Osteoblast (primary cell): Measurements from ENCODE around the gene ZNF726. TPM values are rescaled to one million over a fixed set of nuclear protein-coding genes. Genes with fewer than 3 reads are reported as not detected.
"Not testable (repeated sequence)": the region's sequence is repeated elsewhere in the genome, so short reads cannot be mapped to it uniquely, and the experiment has no call there.

Experiments
- DNase-seq: peaks from one replicate; pipeline ENCODE4 v3.0.0; 2011; ENCODE audit warnings: low spot score, mixed read lengths; ENCODE audit not compliant: insufficient read length; ENCODE audit errors: missing footprints
- H2AFZ ChIP-seq: 2 replicates; pipeline ENCODE4 v1.6.0; 2011; ENCODE audit warnings: mild to moderate bottlenecking, low read length
- H3K27ac ChIP-seq: 2 replicates; pipeline ENCODE4 v1.5.1; 2011; ENCODE audit warnings: mild to moderate bottlenecking, low read depth, low read length, moderate library complexity
- H3K27me3 ChIP-seq: 2 replicates; pipeline ENCODE4 v1.6.0; 2012; ENCODE audit warnings: mild to moderate bottlenecking, control low read depth, inconsistent platforms, low read length, moderate library complexity; ENCODE audit not compliant: insufficient read depth
- H3K36me3 ChIP-seq: 2 replicates; pipeline ENCODE4 v1.5.1; 2011; ENCODE audit warnings: mild to moderate bottlenecking, low read length, control low read depth, moderate library complexity; ENCODE audit not compliant: insufficient read depth
- H3K4me1 ChIP-seq: 2 replicates; pipeline ENCODE4 v1.5.1; 2011; ENCODE audit warnings: mild to moderate bottlenecking, low read length, control low read depth, moderate library complexity; ENCODE audit not compliant: insufficient read depth
- H3K4me2 ChIP-seq: 2 replicates; pipeline ENCODE4 v1.6.0; 2011; ENCODE audit warnings: mild to moderate bottlenecking, low read length; ENCODE audit not compliant: insufficient read depth
- H3K4me3 ChIP-seq: fragments of 200-600 bp; sonication (generic); 3 replicates; pipeline ENCODE4 v1.5.1; 2012; ENCODE audit warnings: mild to moderate bottlenecking, low read length, inconsistent platforms; ENCODE audit not compliant: insufficient read depth
- H3K79me2 ChIP-seq: 2 replicates; pipeline ENCODE4 v1.6.0; 2012; ENCODE audit warnings: mild to moderate bottlenecking, low read length, control low read depth, inconsistent platforms; ENCODE audit not compliant: insufficient read depth
- H3K9me3 ChIP-seq: 2 replicates; pipeline ENCODE4 v1.5.1; 2011; ENCODE audit warnings: low read depth, low read length, control low read depth
- H4K20me1 ChIP-seq: 2 replicates; pipeline ENCODE4 v1.6.0; 2012; ENCODE audit warnings: mild to moderate bottlenecking, low read length, control low read depth; ENCODE audit not compliant: insufficient read depth
- CTCF ChIP-seq: IDR thresholded peaks from 2 replicates; pipeline ENCODE4 v1.5.1; 2011; ENCODE audit warnings: mild to moderate bottlenecking, low read depth, low read length, moderate library complexity; ENCODE audit errors: extremely low read depth
- total RNA-seq: library from RNA; depleted of rRNA; stranded (reverse); fragments of >200 nt; gene quantifications from 2 replicates; pipeline ENCODE4 v1.2.3, GENCODE V29; 2012

Gene ZNF726
- total RNA-seq, 1 donor, result 1.8 TPM

GRCh38 chr19:23916991-23917390 lies 2.3 kb downstream of the ZNF726 start:
- Histone ChIP-seq H3K27me3 (no peaks in the 10 kb centered on the region), H3K79me2 (peaks cover 10% of the 10 kb centered on the region), H2AFZ (no peak overlapping the region), H3K9me3 (no peaks in the 10 kb centered on the region), H3K36me3 (peaks cover 2% of the 10 kb centered on the region), H3K4me2 (no peak overlapping the region), H3K4me3 (no peak overlapping the region), H4K20me1 (no peaks in the 10 kb centered on the region), H3K27ac (no peak overlapping the region), H3K4me1 (no peaks in the 10 kb centered on the region)
- no peak for DNase-seq
- TF ChIP-seq CTCF, result no peak

GRCh38 chr19:23917856-23918255 lies 3.2 kb downstream of the ZNF726 start:
- Histone ChIP-seq H3K27ac (no peak overlapping the region), H3K9me3 (no peaks in the 10 kb centered on the region), H2AFZ (no peak overlapping the region), H3K4me2 (no peak overlapping the region), H3K36me3 (peaks cover 4% of the 10 kb centered on the region), H3K4me3 (no peak overlapping the region), H3K4me1 (no peaks in the 10 kb centered on the region), H4K20me1 (no peaks in the 10 kb centered on the region), H3K27me3 (no peaks in the 10 kb centered on the region), H3K79me2 (peaks cover 10% of the 10 kb centered on the region)
- peak; percentile 31 for DNase-seq
- TF ChIP-seq CTCF, result no peak

- TF ChIP-seq CTCF, result no peak
- no peaks in the 10 kb centered on the region for H3K4me1 ChIP-seq
- no peak overlapping the region for H3K4me2 ChIP-seq
- no peak overlapping the region for H3K4me3 ChIP-seq
- no peak for DNase-seq
- H3K9me3 ChIP-seq, result no peaks in the 10 kb centered on the region
- no peaks in the 10 kb centered on the region for H4K20me1 ChIP-seq
- no peaks in the 10 kb centered on the region for H3K79me2 ChIP-seq
- no peak overlapping the region for H2AFZ ChIP-seq
- no peak overlapping the region for H3K27ac ChIP-seq
- peaks cover 4% of the 10 kb centered on the region for H3K36me3 ChIP-seq
- no peaks in the 10 kb centered on the region for H3K27me3 ChIP-seq
These were observed 10.6 kb downstream of the ZNF726 start for GRCh38 chr19:23925285-23925684.

- Histone ChIP-seq H3K27me3 (no peaks in the 10 kb centered on the region), H3K9me3 (peaks cover 8% of the 10 kb centered on the region), H2AFZ (no peak overlapping the region), H3K4me2 (no peak overlapping the region), H3K4me1 (no peaks in the 10 kb centered on the region), H3K36me3 (no peaks in the 10 kb centered on the region), H3K79me2 (no peaks in the 10 kb centered on the region), H4K20me1 (no peaks in the 10 kb centered on the region), H3K4me3 (no peak overlapping the region), H3K27ac (no peak overlapping the region)
- no peak for TF ChIP-seq CTCF
- DNase-seq, result no peak
These were observed 18.2 kb downstream of the ZNF726 start for GRCh38 chr19:23932878-23933277.

GRCh38 chr19:23937031-23937430 lies 22.3 kb downstream of the ZNF726 start:
- not testable (repeated sequence) for H3K4me1 ChIP-seq, H3K4me2 ChIP-seq, H3K27me3 ChIP-seq, H3K27ac ChIP-seq, H3K79me2 ChIP-seq, H3K9me3 ChIP-seq, H3K4me3 ChIP-seq, H2AFZ ChIP-seq, DNase-seq, H3K36me3 ChIP-seq, H4K20me1 ChIP-seq
